Posterior cingulate gyrus (tissue), 11 donors: Measurements from ENCODE around the gene CORO2B.
A peak's percentile ranks its signal among the peaks of the same experiment; 100 is the strongest.

Experiments used
- DNase-seq, 10 donors: peaks; one replicate each; pipeline versions ENCODE4 v3.0.0 to v3.0.0-alpha.2; 2020 to 2021; ENCODE audit warnings: mixed read lengths in 3 of 10
- intact Hi-C: fragments of 100-400 bp; cut with DNase I; formaldehyde crosslinking; loops from one replicate; pipeline ENCODE4 v1.15.1; 2023

CORO2B gene

GRCh38 chr15:68578980-68579935 is at the start of gene CORO2B:
TSS of gene CORO2B (plus strand) at chr15:68578993. CDS start at chr15:68579263, 270 bp downstream.
- intact Hi-C loops, result loop anchor here (1.0 to 2.0 kb wide), 2 partner anchors 56 to 95 kb away; no protein-coding TSS in a partner anchor
- peak in 8 of 10 donors; percentile 48 to 94 (median 61) for DNase-seq

- no peak for DNase-seq
- intact Hi-C loops, result no loop called here
Measured at GRCh38 chr15:68531387-68532179, 47.2 kb upstream of the CORO2B start.

- intact Hi-C loops, result no loop called here
- DNase-seq, result no peak
Measured at GRCh38 chr15:68536331-68537095, 42.3 kb upstream of the CORO2B start.

- intact Hi-C loops, result no loop called here
- no peak for DNase-seq
Measured at GRCh38 chr15:68537097-68537496, 41.7 kb upstream of the CORO2B start.

GRCh38 chr15:68537506-68537905 is 41.3 kb upstream of the CORO2B start:
- no peak for DNase-seq
- intact Hi-C loops, result no loop called here

- no peak for DNase-seq
- intact Hi-C loops, result no loop called here
Measured at GRCh38 chr15:68538311-68538710, 40.5 kb upstream of the CORO2B start.

- intact Hi-C loops, result no loop called here
- no peak for DNase-seq
Measured at GRCh38 chr15:68541743-68542142, 37.0 kb upstream of the CORO2B start.

GRCh38 chr15:68542348-68542747 is 36.4 kb upstream of the CORO2B start:
- no peak for DNase-seq
- intact Hi-C loops, result no loop called here

GRCh38 chr15:68542771-68543164 is 36.0 kb upstream of the CORO2B start:
- intact Hi-C loops, result no loop called here
- no peak for DNase-seq

- intact Hi-C loops, result no loop called here
- no peak for DNase-seq
Measured at GRCh38 chr15:68543165-68544008, 35.4 kb upstream of the CORO2B start.

- intact Hi-C loops, result no loop called here
Measured at GRCh38 chr15:68546318-68546717, 32.5 kb upstream of the CORO2B start.

GRCh38 chr15:68548364-68548763 is 30.4 kb upstream of the CORO2B start:
- intact Hi-C loops, result no loop called here

More at GRCh38 chr15:68546318-68546717, 32.5 kb upstream of the CORO2B start:
- DNase-seq, result no peak

GRCh38 chr15:68550004-68550403 is 28.8 kb upstream of the CORO2B start:
- intact Hi-C loops, result loop anchor here (2.0 to 5.0 kb wide), 4 partner anchors 243 to 375 kb away; no protein-coding TSS in a partner anchor
- peak in 1 of 10 donors; percentile 31 for DNase-seq

More at GRCh38 chr15:68548364-68548763, 30.4 kb upstream of the CORO2B start:
- DNase-seq, result no peak

GRCh38 chr15:68550498-68551295 is 28.1 kb upstream of the CORO2B start:
- DNase-seq, result peak; percentile 59 to 96 (median 88)
- intact Hi-C loops, result loop anchor here (2.0 to 5.0 kb wide), 4 partner anchors 243 to 374 kb away; no protein-coding TSS in a partner anchor

- intact Hi-C loops, result loop anchor here (2.0 to 5.0 kb wide), 4 partner anchors 244 to 374 kb away; no protein-coding TSS in a partner anchor
- no peak for DNase-seq
Measured at GRCh38 chr15:68551296-68551635, 27.5 kb upstream of the CORO2B start.

GRCh38 chr15:68552344-68552743 is 26.4 kb upstream of the CORO2B start:
- DNase-seq, result no peak
- intact Hi-C loops, result loop anchor here (5.0 kb wide), 2 partner anchors 245 to 275 kb away; no protein-coding TSS in a partner anchor

GRCh38 chr15:68552773-68553172 is 26.0 kb upstream of the CORO2B start:
- intact Hi-C loops, result loop anchor here (5.0 kb wide), 2 partner anchors 245 to 275 kb away; no protein-coding TSS in a partner anchor
- DNase-seq, result peak in 9 of 10 donors; percentile 48 to 96 (median 75)

- intact Hi-C loops, result loop anchor here (5.0 kb wide), 2 partner anchors 246 to 274 kb away; no protein-coding TSS in a partner anchor
- no peak for DNase-seq
Measured at GRCh38 chr15:68553314-68553993, 25.3 kb upstream of the CORO2B start.
